SK-N-SH treated with all-trans-retinoic acid at 6 μM for 48 hours (cell line): ENCODE measurements around the gene GRIA1.

Source experiments
- ATAC-seq: fragments of 200-7000 bp; cut with Tn5 transposase; 3 replicates; pipeline ENCODE4 v1.9.1; 2020; ENCODE audit warnings: mild to moderate bottlenecking, moderate library complexity
- ARNTL ChIP-seq: fragments of 450-650 bp; formaldehyde crosslinking; IDR thresholded peaks from 2 replicates; pipeline ENCODE4 v1.5.0; 2020; ENCODE audit warnings: low read depth, mild to moderate bottlenecking, moderate library complexity, borderline replicate concordance
- BACH2 ChIP-seq: fragments of 250-450 bp; sonication (Bioruptor Pico); IDR thresholded peaks from 2 replicates; pipeline ENCODE4 v1.9.0; 2021; ENCODE audit warnings: mild to moderate bottlenecking, borderline replicate concordance
- GLIS3 ChIP-seq: fragments of 250-450 bp; sonication (Bioruptor Pico); IDR thresholded peaks from 2 replicates; pipeline ENCODE4 v1.5.0; 2020; ENCODE audit warnings: mild to moderate bottlenecking, moderate library complexity
- ISL1 ChIP-seq: fragments of 250-450 bp; sonication (Bioruptor Pico); IDR thresholded peaks from 2 replicates; pipeline ENCODE4 v2.1.2; 2022; ENCODE audit warnings: mild to moderate bottlenecking, moderate library complexity
- OSR1 ChIP-seq: fragments of 250-450 bp; sonication (Bioruptor Pico); IDR thresholded peaks from 2 replicates; pipeline ENCODE4 v1.8.0; 2022; ENCODE audit warnings: moderate library complexity, mild to moderate bottlenecking, inconsistent platforms
- PATZ1 ChIP-seq: fragments of 250-450 bp; sonication (Bioruptor Pico); IDR thresholded peaks from 2 replicates; pipeline ENCODE4 v1.8.0; 2020; ENCODE audit warnings: mild to moderate bottlenecking, moderate library complexity, borderline replicate concordance
- POU6F1 ChIP-seq: fragments of 250-450 bp; sonication (Bioruptor Pico); IDR thresholded peaks from 2 replicates; pipeline ENCODE4 v1.8.0; 2021; ENCODE audit warnings: low read depth, mild to moderate bottlenecking, moderate library complexity, borderline replicate concordance
- PPARA ChIP-seq: fragments of 250-450 bp; sonication (Bioruptor Pico); IDR thresholded peaks from 2 replicates; pipeline ENCODE4 v1.5.0; 2020; ENCODE audit warnings: mild to moderate bottlenecking, borderline replicate concordance
- RARB ChIP-seq: fragments of 250-450 bp; sonication (Bioruptor Pico); IDR thresholded peaks from 2 replicates; pipeline ENCODE4 v1.8.0; 2021; ENCODE audit warnings: mild to moderate bottlenecking, moderate library complexity
- SNAI2 ChIP-seq: fragments of 250-450 bp; sonication (Bioruptor Pico); IDR thresholded peaks from 2 replicates; pipeline ENCODE4 v1.5.0; 2020; ENCODE audit warnings: mild to moderate bottlenecking, moderate library complexity
- TCF4 ChIP-seq: fragments of 250-450 bp; sonication (Bioruptor Pico); IDR thresholded peaks from 2 replicates; pipeline ENCODE4 v1.8.0; 2021; ENCODE audit warnings: mild to moderate bottlenecking, moderate library complexity, borderline replicate concordance
- TOX ChIP-seq: fragments of 250-450 bp; sonication (Bioruptor Pico); IDR thresholded peaks from 2 replicates; pipeline ENCODE4 v1.8.0; 2021; ENCODE audit warnings: mild to moderate bottlenecking, moderate library complexity, borderline replicate concordance
- ZC3H10 ChIP-seq: fragments of 250-450 bp; sonication (Bioruptor Pico); IDR thresholded peaks from 2 replicates; pipeline ENCODE4 v1.5.1; 2021; ENCODE audit warnings: mild to moderate bottlenecking, moderate library complexity
- ZFP3 ChIP-seq: fragments of 250-450 bp; sonication (Bioruptor Pico); IDR thresholded peaks from 2 replicates; pipeline ENCODE4 v1.5.0; 2020; ENCODE audit warnings: mild to moderate bottlenecking, moderate library complexity
- ZFP30 ChIP-seq: fragments of 450-650 bp; formaldehyde crosslinking; IDR thresholded peaks from 2 replicates; pipeline ENCODE4 v1.5.0; 2022; ENCODE audit warnings: mild to moderate bottlenecking, moderate library complexity
- ZNF565 ChIP-seq: fragments of 450-650 bp; formaldehyde crosslinking; conservative IDR thresholded peaks from 2 replicates; pipeline ENCODE4 v1.5.0; 2020; ENCODE audit warnings: low read depth, mild to moderate bottlenecking, moderate library complexity
- ZNF8 ChIP-seq: fragments of 450-650 bp; formaldehyde crosslinking; IDR thresholded peaks from 2 replicates; pipeline ENCODE4 v1.5.0; 2020; ENCODE audit warnings: mild to moderate bottlenecking, moderate library complexity
- TF ChIP-seq, protein P1 (sequence below): fragments of 250-450 bp; sonication (Bioruptor Pico); IDR thresholded peaks from 2 replicates; pipeline ENCODE4 v1.5.1; 2020; ENCODE audit warnings: low read depth, mild to moderate bottlenecking, moderate library complexity
- TF ChIP-seq, protein P2 (sequence below): fragments of 250-450 bp; sonication (Bioruptor Pico); IDR thresholded peaks from 2 replicates; pipeline ENCODE4 v1.5.1; 2021; ENCODE audit warnings: mild to moderate bottlenecking, moderate library complexity
- TF ChIP-seq, protein P3 (sequence below): fragments of 250-450 bp; sonication (Bioruptor Pico); IDR thresholded peaks from 2 replicates; pipeline ENCODE4 v1.5.0; 2020; ENCODE audit warnings: mild to moderate bottlenecking, moderate library complexity

GRIA1 gene

GRCh38 chr5:153569036-153569435 lies 78.6 kb downstream of the GRIA1 start (continued):
- TF ChIP-seq TCF4 (CRISPR knock-in tag) (no peak), GLIS3 (no peak), ZC3H10 (no peak), ZFP3 (CRISPR knock-in tag) (no peak)

- ATAC-seq: no peak
- no peak for TF ChIP-seq ARNTL (CRISPR knock-in tag)
- no peak for TF ChIP-seq BACH2 (CRISPR knock-in tag)
- TF ChIP-seq GLIS3: no peak
- TF ChIP-seq, protein P1, sequence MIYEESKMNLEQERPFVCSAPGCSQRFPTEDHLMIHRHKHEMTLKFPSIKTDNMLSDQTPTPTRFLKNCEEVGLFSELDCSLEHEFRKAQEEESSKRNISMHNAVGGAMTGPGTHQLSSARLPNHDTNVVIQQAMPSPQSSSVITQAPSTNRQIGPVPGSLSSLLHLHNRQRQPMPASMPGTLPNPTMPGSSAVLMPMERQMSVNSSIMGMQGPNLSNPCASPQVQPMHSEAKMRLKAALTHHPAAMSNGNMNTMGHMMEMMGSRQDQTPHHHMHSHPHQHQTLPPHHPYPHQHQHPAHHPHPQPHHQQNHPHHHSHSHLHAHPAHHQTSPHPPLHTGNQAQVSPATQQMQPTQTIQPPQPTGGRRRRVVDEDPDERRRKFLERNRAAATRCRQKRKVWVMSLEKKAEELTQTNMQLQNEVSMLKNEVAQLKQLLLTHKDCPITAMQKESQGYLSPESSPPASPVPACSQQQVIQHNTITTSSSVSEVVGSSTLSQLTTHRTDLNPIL (CRISPR knock-in tag): no peak
- TF ChIP-seq TCF4 (CRISPR knock-in tag): no peak
- no peak for TF ChIP-seq RARB
- TF ChIP-seq, protein P2, sequence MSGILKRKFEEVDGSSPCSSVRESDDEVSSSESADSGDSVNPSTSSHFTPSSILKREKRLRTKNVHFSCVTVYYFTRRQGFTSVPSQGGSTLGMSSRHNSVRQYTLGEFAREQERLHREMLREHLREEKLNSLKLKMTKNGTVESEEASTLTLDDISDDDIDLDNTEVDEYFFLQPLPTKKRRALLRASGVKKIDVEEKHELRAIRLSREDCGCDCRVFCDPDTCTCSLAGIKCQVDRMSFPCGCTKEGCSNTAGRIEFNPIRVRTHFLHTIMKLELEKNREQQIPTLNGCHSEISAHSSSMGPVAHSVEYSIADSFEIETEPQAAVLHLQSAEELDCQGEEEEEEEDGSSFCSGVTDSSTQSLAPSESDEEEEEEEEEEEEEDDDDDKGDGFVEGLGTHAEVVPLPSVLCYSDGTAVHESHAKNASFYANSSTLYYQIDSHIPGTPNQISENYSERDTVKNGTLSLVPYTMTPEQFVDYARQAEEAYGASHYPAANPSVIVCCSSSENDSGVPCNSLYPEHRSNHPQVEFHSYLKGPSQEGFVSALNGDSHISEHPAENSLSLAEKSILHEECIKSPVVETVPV (CRISPR knock-in tag): no peak
- no peak for TF ChIP-seq ZFP3 (CRISPR knock-in tag)
- no peak for TF ChIP-seq TOX
- TF ChIP-seq ZNF565 (CRISPR knock-in tag): no peak
- no peak for TF ChIP-seq PPARA (CRISPR knock-in tag)
- TF ChIP-seq ZFP30 (CRISPR knock-in tag): no peak
- TF ChIP-seq PATZ1 (CRISPR knock-in tag): no peak
- no peak for TF ChIP-seq OSR1 (CRISPR knock-in tag)
- no peak for TF ChIP-seq POU6F1 (CRISPR knock-in tag)
- no peak for TF ChIP-seq ZNF8 (CRISPR knock-in tag)
- TF ChIP-seq SNAI2 (CRISPR knock-in tag): no peak
- TF ChIP-seq, protein P3, sequence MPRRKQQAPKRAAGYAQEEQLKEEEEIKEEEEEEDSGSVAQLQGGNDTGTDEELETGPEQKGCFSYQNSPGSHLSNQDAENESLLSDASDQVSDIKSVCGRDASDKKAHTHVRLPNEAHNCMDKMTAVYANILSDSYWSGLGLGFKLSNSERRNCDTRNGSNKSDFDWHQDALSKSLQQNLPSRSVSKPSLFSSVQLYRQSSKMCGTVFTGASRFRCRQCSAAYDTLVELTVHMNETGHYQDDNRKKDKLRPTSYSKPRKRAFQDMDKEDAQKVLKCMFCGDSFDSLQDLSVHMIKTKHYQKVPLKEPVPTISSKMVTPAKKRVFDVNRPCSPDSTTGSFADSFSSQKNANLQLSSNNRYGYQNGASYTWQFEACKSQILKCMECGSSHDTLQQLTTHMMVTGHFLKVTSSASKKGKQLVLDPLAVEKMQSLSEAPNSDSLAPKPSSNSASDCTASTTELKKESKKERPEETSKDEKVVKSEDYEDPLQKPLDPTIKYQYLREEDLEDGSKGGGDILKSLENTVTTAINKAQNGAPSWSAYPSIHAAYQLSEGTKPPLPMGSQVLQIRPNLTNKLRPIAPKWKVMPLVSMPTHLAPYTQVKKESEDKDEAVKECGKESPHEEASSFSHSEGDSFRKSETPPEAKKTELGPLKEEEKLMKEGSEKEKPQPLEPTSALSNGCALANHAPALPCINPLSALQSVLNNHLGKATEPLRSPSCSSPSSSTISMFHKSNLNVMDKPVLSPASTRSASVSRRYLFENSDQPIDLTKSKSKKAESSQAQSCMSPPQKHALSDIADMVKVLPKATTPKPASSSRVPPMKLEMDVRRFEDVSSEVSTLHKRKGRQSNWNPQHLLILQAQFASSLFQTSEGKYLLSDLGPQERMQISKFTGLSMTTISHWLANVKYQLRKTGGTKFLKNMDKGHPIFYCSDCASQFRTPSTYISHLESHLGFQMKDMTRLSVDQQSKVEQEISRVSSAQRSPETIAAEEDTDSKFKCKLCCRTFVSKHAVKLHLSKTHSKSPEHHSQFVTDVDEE (CRISPR knock-in tag): no peak
Measured at GRCh38 chr5:153571162-153571561, 80.7 kb downstream of the GRIA1 start.

DNA sequence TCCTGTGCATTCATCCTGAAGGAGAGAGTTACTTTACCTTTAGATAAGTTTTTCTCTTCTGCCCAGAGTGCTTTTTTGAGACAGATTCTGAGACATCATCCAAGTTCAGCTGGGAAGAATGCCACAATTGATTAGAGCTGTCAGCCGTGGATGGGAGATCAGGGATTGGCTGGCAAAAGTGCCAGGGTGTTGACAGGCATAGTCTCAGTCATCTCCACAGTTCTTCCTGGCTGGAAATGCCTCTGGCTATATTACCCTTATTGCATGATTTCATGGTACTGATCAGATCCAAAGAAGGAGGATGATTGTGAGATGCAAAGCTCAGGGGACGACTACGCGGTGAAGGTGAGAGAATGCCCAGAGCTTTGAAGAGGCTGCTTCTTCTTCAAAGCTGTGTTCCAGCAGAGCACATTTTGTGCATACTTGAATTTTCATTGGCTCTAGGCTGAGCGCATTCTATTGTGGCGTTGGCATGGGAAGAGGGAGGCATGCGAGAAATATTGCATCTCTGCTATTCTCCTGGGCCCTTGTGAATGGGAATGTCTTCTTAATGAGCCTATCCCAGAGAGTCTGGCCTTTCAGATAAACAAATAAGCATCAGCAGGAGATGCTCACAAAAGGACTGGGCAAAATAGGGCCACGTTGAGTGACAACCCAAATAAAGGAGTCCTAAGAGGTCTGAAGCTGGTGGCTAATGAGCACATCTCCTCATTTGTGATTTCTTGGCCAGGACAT lies 82.1 kb downstream of the GRIA1 start:
- ATAC-seq: no peak
- no peak for TF ChIP-seq OSR1 (CRISPR knock-in tag)
- TF ChIP-seq ISL1: no peak
